ENCODE results near the gene PKNOX2.
"Not testable (repeated sequence)": the region's sequence is repeated elsewhere in the genome, so short reads cannot be mapped to it uniquely, and the experiment has no call there.

Gene PKNOX2

DNA sequence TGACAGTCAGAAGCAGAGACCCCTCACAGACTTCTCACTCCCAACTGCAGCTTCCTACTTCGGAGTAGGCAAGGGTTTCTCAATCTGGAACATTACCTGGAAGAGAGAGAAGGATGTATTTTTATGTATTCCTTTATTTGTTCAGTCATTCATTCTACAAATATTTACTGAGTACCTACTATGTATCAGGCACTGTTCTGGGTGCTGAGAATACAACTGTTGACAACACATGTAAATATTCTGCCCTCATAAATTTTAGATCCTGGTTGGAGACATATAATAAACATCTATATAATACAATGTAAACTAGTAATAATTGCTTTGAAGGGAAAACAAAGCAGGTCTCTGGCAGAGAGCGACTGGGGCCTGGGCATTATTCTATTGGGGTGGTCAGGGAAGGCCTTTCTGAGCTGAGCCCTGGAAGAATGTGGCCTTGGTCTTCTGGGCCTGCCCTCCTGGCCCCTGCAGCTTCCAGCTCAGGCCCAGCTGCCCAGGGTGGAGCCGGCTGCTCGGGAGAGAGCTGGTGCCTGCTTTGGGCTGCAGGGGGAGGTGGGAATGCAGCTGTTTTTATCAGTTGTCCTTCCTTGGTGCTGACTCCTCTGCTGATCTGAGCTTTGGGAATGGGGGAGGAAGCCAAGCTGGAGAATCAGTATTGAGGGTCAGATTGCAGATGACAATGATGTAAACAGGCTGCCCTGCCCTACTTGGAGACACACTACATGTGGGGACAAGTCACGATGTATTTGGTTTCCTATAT lies 46.8 kb downstream of the PKNOX2 start:
- DNase-seq = no peak

GRCh38 chr11:125211948-125212340 lies 47.4 kb downstream of the PKNOX2 start:
- no peak for DNase-seq

DNA sequence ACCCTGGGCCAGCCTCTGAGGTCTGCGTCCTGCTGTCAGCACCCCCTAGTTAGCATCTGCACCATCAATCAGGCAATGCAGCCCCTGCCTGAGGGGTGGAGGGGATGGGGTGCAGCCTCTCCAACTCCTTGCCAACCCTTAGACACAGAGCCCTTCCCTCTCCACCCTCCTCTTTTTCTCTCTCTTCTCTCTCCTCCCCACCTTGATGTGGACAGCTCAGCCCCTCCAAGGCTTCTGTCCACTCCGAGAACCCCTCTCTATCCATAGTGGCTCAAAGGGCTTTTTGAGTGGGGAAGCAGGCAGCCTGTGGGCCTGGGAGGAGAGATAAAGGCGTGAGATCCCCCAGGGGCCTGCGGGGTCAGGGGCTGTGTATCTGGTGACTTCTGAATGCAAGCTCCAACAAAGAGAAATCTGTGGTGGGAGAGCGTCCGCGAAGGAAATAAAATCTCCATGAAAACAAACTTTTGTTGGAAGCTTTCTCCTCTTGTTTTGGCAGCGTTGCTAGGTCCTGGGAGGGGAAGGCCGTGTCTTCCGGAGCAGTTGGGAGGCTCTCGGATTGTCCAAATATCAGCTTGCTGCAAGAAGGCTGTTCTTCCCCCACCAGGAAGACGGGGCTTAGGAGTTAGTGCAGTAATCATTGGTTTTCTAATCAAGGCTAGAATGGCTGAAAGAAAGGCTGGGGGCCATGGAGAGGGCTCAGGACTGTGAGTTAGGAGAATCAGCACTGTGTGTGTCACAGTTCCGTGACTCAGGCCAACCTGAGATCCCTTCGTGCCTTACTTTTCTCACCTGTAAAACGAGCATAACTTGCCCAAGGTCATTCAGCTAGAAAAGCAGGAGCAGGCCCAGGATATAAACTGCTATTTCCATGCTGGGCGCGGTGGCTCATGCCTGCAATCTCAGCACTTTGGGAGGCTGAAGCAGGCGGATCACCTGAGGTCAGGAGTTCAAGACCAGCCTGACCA lies 50.3 kb downstream of the PKNOX2 start:
- no peak for DNase-seq

DNA sequence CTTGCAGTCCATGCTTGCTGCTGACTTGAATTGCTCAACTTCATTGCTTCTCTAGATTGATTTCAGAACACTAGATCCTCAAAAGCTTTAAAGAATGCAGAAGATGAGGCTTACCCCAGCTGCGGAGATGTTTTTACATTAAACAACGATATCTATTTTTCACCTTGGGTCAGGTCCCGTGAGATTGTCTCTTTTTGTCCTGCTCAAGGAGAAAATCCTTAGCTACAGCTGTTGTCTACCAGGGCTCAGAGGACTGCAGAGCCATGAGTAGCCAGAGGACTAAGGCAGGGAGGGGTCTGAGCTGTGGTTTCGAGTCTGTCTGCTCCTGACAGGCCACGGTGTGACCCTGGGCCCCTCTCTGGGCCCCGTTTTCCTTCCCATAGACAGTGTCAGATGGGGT lies 51.4 kb downstream of the PKNOX2 start:
- peak; percentile 22 for DNase-seq

DNA sequence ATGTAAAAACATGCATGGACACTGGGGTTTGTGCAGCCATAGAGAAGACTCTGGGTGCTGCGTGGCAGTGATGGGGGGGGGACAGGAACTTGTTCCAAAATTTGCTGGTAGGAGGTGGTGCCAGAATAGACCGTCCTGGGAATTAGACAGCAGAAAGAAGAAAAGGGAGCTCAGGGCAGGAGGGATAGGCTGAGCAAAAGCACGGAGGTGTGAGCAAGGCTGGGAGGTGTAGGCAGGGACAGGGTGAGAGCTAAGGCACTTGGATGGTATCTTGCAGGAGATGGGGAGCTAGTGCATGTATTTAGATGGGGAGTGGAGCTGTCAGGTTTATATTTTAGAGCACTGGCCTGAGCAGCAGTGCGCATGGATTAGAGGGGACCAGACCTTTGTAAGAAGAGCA lies 53.8 kb downstream of the PKNOX2 start:
- DNase-seq = no peak

DNA sequence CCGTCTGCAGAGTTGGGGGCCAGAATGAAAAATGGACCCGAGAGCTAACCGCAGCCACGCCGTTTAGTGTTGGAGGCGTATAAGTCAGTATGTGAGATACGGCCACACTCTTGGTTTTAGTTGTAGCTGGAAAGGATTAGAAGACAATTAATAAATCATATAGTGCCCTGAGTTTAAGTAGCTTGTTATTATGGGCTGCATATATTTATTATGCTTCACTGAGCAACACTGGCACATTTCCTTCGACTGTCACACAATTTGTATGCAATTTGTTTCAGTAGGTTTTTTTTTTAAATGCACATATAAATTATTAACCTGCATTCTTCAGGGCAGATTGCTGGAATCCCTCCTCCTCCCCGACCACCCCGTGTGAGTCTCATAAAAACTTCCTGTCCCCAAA lies 56.9 kb downstream of the PKNOX2 start:
- no peak for DNase-seq

DNA sequence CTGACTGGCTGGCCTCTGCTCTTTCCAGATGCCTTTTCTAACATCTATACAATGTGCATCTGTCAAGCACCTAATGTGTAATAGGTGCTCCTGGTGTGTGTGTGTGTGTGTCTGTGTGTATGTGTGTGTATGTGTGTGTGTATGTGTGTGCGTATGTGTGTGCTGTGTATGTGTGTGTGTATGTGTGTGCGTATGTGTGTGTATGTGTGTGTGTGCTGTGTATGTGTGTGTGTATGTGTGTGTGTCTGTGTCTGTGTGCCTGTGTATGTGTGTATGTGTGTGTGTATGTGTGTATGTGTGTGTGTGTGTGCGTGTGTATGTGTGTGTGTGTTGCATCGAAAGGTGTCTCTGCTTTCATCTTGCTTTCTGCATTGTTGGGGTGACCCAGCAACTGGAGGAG lies 57.9 kb downstream of the PKNOX2 start:
- no peak for DNase-seq

DNA sequence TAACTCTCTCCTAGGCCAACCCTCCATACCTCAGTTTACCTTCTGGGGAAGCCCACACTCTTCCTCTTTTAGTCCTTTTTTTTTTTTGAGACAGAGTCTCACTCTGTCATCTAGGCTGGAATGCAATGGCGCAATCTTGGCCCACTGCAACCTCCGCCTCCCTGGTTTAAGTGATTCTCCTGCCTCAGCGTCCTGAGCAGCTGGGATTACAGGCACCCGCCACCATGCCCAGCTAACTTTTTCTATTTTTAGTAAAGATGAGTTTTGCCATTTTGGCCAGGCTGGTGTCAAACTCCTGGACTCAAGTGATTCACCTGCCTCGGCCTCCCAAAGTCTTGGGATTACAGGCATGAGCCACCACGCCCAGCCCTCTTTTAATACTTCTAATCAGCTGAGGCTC lies 58.6 kb downstream of the PKNOX2 start:
- DNase-seq = not testable (repeated sequence)

DNA sequence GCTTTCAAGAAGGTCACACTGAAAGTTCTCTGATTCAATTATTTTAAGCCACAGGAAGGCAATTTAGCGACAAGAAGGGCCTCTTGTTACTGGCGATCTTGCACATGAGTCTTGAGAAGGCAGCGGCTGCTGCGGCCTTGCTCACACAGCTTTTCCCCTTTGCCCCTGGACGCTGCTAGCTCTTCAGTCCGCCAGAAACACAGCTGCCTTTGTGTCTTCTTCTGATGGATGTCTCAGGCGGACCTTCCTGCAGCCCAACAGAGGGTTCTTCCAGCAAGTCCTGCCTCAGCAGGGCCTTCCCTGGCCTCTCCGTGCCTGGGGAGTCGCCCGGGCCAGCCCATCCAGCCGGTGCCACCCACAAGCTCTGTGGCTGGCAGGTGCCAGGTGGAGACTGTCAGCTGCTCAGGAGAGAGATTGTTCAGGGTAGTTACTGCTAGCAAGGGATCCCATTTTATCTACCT lies 59.4 kb downstream of the PKNOX2 start:
- no peak for DNase-seq

- DNase-seq = peak; percentile 43
These were observed 60.0 kb downstream of the PKNOX2 start for GRCh38 chr11:125224391-125225021.

DNA sequence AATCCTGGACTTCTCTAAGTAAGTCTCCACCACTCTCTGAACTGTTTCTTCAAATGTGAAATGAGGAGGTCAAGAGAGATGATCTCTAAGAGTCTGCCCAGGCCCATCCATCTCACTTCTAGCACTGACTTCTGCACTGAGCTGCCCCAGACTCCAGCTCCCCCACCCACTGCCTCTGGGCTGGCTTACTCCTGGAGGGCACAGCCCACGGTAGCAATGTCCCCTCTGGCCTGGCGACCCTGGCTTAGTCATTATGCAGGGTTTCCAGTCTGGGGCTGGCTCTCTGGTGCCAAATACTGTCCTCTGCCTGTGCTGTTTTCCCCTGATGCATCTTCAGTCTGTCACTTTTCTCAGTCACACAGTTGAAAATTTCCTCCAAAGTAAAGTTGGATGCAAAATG lies 60.9 kb downstream of the PKNOX2 start:
- DNase-seq = no peak

GRCh38 chr11:125226031-125226430 lies 61.5 kb downstream of the PKNOX2 start:
- no peak for DNase-seq

DNA sequence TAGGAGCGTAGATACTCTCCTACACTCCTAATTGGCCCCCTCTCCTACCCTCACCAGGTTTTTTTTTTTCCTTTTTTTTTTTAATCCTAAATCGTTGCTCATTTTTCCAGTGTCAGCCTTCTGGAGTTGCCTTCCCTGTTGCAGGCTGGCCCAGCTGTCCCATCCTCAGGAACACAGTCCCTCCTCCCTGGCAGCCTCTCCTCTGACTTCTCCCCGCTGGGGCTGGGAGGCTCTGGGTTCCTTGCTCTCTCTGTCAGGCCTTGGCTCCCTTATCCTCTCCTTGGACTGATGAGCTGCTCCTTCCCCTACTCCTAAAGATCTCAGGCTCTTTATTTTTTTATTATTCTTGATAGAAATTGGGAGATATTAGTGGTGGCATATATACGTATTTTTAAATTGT lies 62.2 kb downstream of the PKNOX2 start:
- DNase-seq = no peak

- no peak for DNase-seq
These were observed 62.6 kb downstream of the PKNOX2 start for GRCh38 chr11:125227151-125227550.

DNA sequence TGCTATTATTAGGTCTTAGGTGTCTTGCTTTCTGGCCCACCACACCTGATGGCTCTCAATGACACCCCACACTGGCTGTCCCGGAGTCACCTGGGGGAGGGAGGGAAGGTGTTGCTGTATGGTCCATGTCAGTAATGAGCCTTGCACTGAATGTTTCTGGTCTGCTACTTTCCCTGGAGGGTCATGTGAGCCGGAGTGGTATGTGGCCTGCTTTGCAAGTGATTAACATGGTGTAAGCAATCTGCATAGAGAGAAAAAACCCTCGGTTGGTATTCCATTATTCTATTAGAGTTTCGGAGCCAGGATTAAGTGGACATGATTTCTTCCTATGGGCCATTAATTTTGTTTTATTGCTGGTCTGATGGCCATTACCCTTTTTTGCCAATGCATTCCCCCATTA lies 63.9 kb downstream of the PKNOX2 start:
- no peak for DNase-seq

GRCh38 chr11:125228993-125229392 lies 64.4 kb downstream of the PKNOX2 start:
- no peak for DNase-seq

DNA sequence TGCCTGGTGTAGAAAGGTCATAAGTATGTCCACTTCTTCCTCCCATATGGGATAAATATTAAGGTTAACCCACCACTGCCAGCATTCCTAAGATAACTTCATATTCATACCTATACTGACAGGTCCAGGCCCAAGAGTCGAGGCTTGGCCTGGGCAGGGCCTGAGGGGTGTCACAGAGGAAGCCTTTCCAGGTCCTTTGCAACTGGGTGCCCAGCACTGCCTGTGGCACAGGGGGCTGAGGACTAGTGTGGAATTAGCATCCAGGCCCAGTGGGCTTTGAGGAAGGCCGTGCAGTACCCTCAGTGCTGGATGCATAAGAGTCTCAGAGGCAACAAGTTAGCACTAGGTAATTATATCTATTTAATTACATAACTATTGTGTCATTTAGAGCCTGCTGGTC lies 65.4 kb downstream of the PKNOX2 start:
- no peak for DNase-seq

GRCh38 chr11:125233116-125233515 lies 68.6 kb downstream of the PKNOX2 start:
- DNase-seq = no peak

GRCh38 chr11:125233736-125234275 lies 69.3 kb downstream of the PKNOX2 start:
- no peak for DNase-seq

GRCh38 chr11:125235071-125235471 lies 70.5 kb downstream of the PKNOX2 start:
- DNase-seq = peak; percentile 80

DNA sequence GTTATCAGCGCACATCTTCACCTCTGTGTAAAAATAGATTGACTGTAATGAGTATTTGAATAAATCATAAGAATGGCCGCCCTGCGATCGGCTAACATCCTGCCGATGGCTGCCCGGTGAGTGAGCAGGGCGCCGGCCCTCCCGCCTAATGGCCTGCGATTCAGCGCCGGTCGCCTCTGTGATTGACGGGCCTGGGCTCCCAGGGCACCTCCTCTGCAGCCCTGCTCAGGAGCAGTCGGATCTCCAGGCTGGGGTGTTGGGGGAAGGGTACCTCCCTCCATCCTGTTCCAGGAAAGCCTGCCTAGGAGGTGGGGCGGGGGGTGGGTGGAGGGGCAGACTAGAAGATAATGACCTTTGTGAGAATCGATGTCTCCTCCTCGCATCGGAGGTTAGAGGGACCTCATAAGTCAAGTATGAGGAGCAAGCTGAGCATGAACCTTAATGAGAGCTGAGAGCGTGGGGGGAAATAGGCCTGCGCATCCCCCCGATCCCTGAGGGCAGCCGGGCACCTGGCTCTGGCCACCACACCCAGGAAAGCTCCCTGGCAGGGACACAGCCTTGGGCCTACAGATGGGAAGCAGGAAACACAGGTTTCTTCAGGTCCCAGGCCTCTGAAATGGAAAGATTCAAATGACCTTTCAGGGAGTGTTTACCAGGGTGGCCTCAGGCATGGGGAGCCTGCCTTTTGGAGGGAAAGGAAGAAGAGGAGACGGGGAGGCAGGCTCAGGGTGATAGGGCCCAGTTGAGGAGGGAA lies 71.7 kb downstream of the PKNOX2 start:
- peak; percentile 42 for DNase-seq

All from retina (tissue), 1 donor.